Immature natural killer cell (primary cell): ENCODE measurements around the gene CD84. TPM values are rescaled to one million over a fixed set of nuclear protein-coding genes. Genes with fewer than 3 reads are reported as not detected.
"Not testable (repeated sequence)": the region's sequence is repeated elsewhere in the genome, so short reads cannot be mapped to it uniquely, and the experiment has no call there.

Source experiments
- DNase-seq, 3 donors: peaks; one replicate each; pipeline ENCODE4 v3.0.0; 2022; ENCODE audit warnings: mixed read lengths in 1 of 3
- H3K27ac Mint-ChIP-seq, 6 donors: one replicate each; pipeline ENCODE4 v1.8.0; 2020; ENCODE audit warnings: mixed read lengths in 6 of 6, mild to moderate bottlenecking in 5 of 6, inconsistent platforms in 4 of 6, moderate library complexity in 3 of 6
- H3K27me3 Mint-ChIP-seq, 3 donors: one replicate each; pipeline ENCODE4 v1.8.0; 2020 to 2021; ENCODE audit warnings: low read depth in 3 of 3, mild to moderate bottlenecking in 3 of 3, mixed read lengths in 3 of 3, moderate library complexity in 3 of 3, inconsistent platforms in 1 of 3
- H3K36me3 Mint-ChIP-seq, 3 donors: one replicate each; pipeline ENCODE4 v1.8.0; 2020; ENCODE audit warnings: mixed read lengths in 3 of 3, inconsistent platforms in 2 of 3, mild to moderate bottlenecking in 2 of 3
- H3K4me1 Mint-ChIP-seq, 2 donors: one replicate each; pipeline ENCODE4 v1.8.0; 2020; ENCODE audit warnings: inconsistent platforms in 2 of 2, mild to moderate bottlenecking in 2 of 2, mixed read lengths in 2 of 2, moderate library complexity in 1 of 2
- H3K4me3 Mint-ChIP-seq, 5 donors: one replicate each; pipeline ENCODE4 v1.8.0; 2020; ENCODE audit warnings: mild to moderate bottlenecking in 5 of 5, mixed read lengths in 5 of 5, inconsistent platforms in 3 of 5, moderate library complexity in 3 of 5
- H3K9me3 Mint-ChIP-seq, 6 donors: one replicate each; pipeline ENCODE4 v1.8.0; 2020; ENCODE audit warnings: mild to moderate bottlenecking in 6 of 6, mixed read lengths in 6 of 6, inconsistent platforms in 4 of 6, moderate library complexity in 3 of 6
- polyA plus RNA-seq, 3 donors: library from polyadenylated mRNA; unstranded; fragments of 300-500 nt; fragmentation: Illumina TruSeq; gene quantifications; one replicate each; pipeline ENCODE4 v1.2.3, GENCODE V29; 2021

CD84 gene
- polyA plus RNA-seq, 3 donors from 2014 or later = 2.1 to 3.9 (median 3.0) TPM

DNA sequence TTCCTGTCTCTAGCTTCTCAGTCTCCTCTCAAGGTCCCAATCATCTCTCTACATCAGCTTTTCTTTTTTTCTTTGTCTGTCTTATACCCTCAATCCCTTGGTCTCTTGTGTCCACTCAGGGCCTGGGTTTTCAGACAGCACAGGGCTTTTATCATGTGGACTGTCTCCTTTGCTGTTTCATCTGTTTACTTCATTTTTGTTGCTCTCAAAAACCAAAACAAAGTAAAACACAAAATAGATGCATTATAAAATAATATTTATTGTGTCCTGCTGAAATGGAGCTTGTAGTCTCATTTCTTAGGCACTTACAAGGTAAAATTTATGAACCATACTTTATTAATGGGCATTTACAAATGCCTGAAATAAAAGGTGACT, 38.5 kb downstream of the CD84 start:
- Mint-ChIP-seq H3K9me3 (peaks cover 0 to 9% (median 4%) of the 10 kb centered on the region in 6 donors), H3K27ac (peak overlapping the region; percentile 85 to 98 (median 94)), H3K27me3 (peaks cover 0 to 1% (median 0%) of the 10 kb centered on the region in 3 donors), H3K36me3 (peaks cover 0 to 8% (median 0%) of the 10 kb centered on the region in 3 donors), H3K4me3 (peak overlapping the region; percentile 67 to 79 (median 78)), H3K4me1 (peaks cover 54 to 62% of the 10 kb centered on the region in 2 donors)
- no peak for DNase-seq

GRCh38 chr1:160539990-160540858, 39.1 kb downstream of the CD84 start:
- peak overlapping the region; percentile 85 to 98 (median 94) for H3K27ac Mint-ChIP-seq
- H3K4me1 Mint-ChIP-seq = peaks cover 54 to 61% of the 10 kb centered on the region in 2 donors
- peak; percentile 66 to 74 (median 72) for DNase-seq
- peak overlapping the region; percentile 67 to 79 (median 78) for H3K4me3 Mint-ChIP-seq
- peaks cover 1 to 10% (median 1%) of the 10 kb centered on the region in 3 donors for H3K36me3 Mint-ChIP-seq
- peaks cover 0 to 1% (median 0%) of the 10 kb centered on the region in 3 donors for H3K27me3 Mint-ChIP-seq
- peaks cover 3 to 13% (median 7%) of the 10 kb centered on the region in 6 donors for H3K9me3 Mint-ChIP-seq

DNA sequence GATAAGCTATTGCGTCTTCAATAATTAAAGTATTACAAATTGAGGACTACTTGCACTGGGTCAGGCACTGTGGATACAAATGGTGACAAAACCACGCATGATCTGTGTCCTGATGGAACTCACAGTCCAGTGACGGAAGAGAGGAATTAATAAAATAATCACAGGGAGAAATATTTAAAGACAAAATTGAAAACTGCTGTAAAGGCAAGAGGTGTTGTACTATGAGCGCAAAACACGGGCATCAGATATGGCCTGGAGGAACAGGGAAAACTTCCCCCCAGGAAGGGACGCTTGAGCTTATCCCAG, 39.7 kb downstream of the CD84 start:
- peaks cover 0 to 1% (median 0%) of the 10 kb centered on the region in 3 donors for H3K27me3 Mint-ChIP-seq
- peaks cover 5 to 19% (median 12%) of the 10 kb centered on the region in 6 donors for H3K9me3 Mint-ChIP-seq
- no peak for DNase-seq
- H3K27ac Mint-ChIP-seq = peak overlapping the region; percentile 85 to 98 (median 94)
- H3K4me1 Mint-ChIP-seq = peaks cover 49 to 55% of the 10 kb centered on the region in 2 donors
- peak overlapping the region; percentile 67 to 79 (median 78) for H3K4me3 Mint-ChIP-seq
- peaks cover 4 to 10% (median 4%) of the 10 kb centered on the region in 3 donors for H3K36me3 Mint-ChIP-seq

GRCh38 chr1:160538985-160539651, 40.2 kb downstream of the CD84 start:
- no peak for DNase-seq
- peak overlapping the region; percentile 67 to 79 (median 78) for H3K4me3 Mint-ChIP-seq
- peaks cover 0 to 1% (median 0%) of the 10 kb centered on the region in 3 donors for H3K27me3 Mint-ChIP-seq
- H3K9me3 Mint-ChIP-seq = peaks cover 5 to 24% (median 15%) of the 10 kb centered on the region in 6 donors
- peak overlapping the region; percentile 85 to 98 (median 94) for H3K27ac Mint-ChIP-seq
- H3K4me1 Mint-ChIP-seq = peaks cover 44 to 51% of the 10 kb centered on the region in 2 donors
- peaks cover 4 to 9% (median 4%) of the 10 kb centered on the region in 3 donors for H3K36me3 Mint-ChIP-seq

- Mint-ChIP-seq H3K36me3 (peaks cover 4 to 9% (median 4%) of the 10 kb centered on the region in 3 donors), H3K4me3 (no peak overlapping the region), H3K27ac (peak overlapping the region in 2 of 6 donors; percentile 85 to 91), H3K9me3 (peaks cover 5 to 29% (median 17%) of the 10 kb centered on the region in 6 donors), H3K4me1 (peaks cover 38 to 46% of the 10 kb centered on the region in 2 donors), H3K27me3 (no peaks in the 10 kb centered on the region)
- DNase-seq = no peak
These were observed 41.3 kb downstream of the CD84 start for GRCh38 chr1:160537714-160538665.

- Mint-ChIP-seq H3K4me3 (no peak overlapping the region), H3K9me3 (peaks cover 5 to 29% (median 17%) of the 10 kb centered on the region in 6 donors), H3K27ac (no peak overlapping the region), H3K4me1 (peaks cover 18 to 27% of the 10 kb centered on the region in 2 donors), H3K27me3 (no peaks in the 10 kb centered on the region), H3K36me3 (peaks cover 4 to 9% (median 4%) of the 10 kb centered on the region in 3 donors)
- DNase-seq = no peak
These were observed 44.3 kb downstream of the CD84 start for GRCh38 chr1:160534823-160535605.

DNA sequence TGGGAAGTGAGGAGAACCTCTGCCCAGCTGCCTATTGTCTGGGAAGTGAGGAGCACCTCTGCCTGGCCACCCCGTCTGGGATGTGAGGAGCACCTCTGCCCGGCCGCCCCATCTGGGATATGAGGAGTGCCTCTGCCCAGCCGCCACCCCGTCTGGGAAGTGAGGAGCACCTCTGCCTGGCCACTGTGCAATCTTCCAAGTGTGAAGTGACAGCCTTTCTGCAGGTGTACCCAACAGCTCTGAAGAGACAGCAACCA, 46.8 kb downstream of the CD84 start:
- peaks cover 5 to 29% (median 17%) of the 10 kb centered on the region in 6 donors for H3K9me3 Mint-ChIP-seq
- not testable (repeated sequence) for H3K27me3 Mint-ChIP-seq, H3K36me3 Mint-ChIP-seq, H3K27ac Mint-ChIP-seq, H3K4me3 Mint-ChIP-seq, DNase-seq
- H3K4me1 Mint-ChIP-seq = peaks cover 13 to 22% of the 10 kb centered on the region in 2 donors

GRCh38 chr1:160531809-160532556, 47.3 kb downstream of the CD84 start:
- Mint-ChIP-seq H3K4me1 (peaks cover 15 to 22% of the 10 kb centered on the region in 2 donors), H3K9me3 (peaks cover 5 to 29% (median 17%) of the 10 kb centered on the region in 6 donors), H3K36me3 (peaks cover 4 to 12% (median 7%) of the 10 kb centered on the region in 3 donors)
- H3K27ac Mint-ChIP-seq, H3K27me3 Mint-ChIP-seq, DNase-seq, H3K4me3 Mint-ChIP-seq: not testable (repeated sequence)

- Mint-ChIP-seq H3K27ac (peak overlapping the region in 1 of 6 donors; percentile 39), H3K4me1 (peaks cover 17 to 19% of the 10 kb centered on the region in 2 donors), H3K4me3 (peak overlapping the region in 1 of 5 donors; percentile 26)
- not testable (repeated sequence) for H3K36me3 Mint-ChIP-seq, H3K9me3 Mint-ChIP-seq, DNase-seq, H3K27me3 Mint-ChIP-seq
These were observed 49.8 kb downstream of the CD84 start for GRCh38 chr1:160529401-160529952.

DNA sequence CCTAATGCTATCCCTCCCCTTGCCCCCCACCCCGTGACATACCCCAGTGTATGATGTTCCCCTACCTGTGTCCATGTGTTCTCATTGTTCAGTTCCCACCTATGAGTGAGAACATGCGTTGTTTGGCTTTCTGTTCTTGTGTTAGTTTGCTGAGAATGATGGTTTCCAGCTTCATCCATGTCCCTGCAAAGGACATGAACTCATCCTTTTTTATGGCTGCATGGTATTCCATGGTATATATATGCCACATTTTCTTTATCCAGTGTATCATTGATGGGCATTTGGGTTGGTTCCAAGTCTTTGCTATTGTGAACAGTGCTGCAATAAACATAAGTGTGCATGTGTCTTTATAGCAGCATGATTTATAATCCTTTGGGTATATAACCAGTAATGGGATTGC, 55.5 kb downstream of the CD84 start:
- Mint-ChIP-seq H3K27ac (peak overlapping the region; percentile 47 to 89 (median 76)), H3K4me1 (peaks cover 57% of the 10 kb centered on the region in 2 donors), H3K4me3 (peak overlapping the region; percentile 15 to 76 (median 73))
- not testable (repeated sequence) for H3K36me3 Mint-ChIP-seq, H3K9me3 Mint-ChIP-seq, DNase-seq, H3K27me3 Mint-ChIP-seq

DNA sequence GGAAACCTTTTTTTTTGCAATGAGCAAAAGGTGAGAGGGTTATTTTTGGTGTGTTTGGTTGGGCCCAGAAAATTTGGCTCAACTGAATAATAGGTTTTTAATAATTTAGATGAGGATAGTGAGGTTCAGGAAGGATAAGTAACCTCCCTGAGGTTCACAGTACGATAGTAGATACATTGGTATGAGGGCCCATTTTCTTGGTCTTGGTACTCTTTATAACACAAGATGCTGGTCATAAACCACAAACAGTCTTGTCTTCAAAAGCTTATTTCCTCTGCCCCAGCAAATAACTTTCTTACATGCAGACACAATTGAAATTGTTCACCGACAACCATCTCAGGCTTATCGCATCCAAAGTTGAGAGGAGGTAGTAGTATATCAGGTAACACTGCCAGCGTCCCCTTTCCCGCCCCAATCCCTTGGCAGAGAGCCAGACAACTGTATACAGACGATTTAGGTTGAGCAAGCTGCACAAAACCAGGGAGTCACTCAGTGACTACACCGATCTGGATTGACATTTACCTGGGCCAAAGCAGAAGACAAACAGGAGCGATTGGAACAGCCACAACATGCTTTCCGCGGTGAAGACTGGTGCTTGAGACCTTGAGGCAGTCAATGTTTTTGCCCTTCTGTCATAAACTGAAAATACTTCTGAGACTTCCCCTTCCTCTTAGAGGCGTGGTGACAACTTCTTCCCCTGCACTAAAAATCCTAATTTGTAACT, 56.5 kb downstream of the CD84 start, which contains the start of gene SLAMF6:
TSS of gene SLAMF6 (minus strand) at position 634 of the 724 bp plus-strand sequence. CDS start at position 571, 63 bp downstream.
- Mint-ChIP-seq H3K4me1 (peaks cover 67% of the 10 kb centered on the region in 2 donors), H3K9me3 (no peaks in the 10 kb centered on the region), H3K27ac (peak within 1 kb of the TSS; percentile 92 to 98 (median 96)), H3K36me3 (peaks cover 5 to 14% (median 8%) of the 10 kb centered on the region in 3 donors), H3K4me3 (peak within 1 kb of the TSS; percentile 95 to 98 (median 97)), H3K27me3 (peaks cover 0 to 5% (median 2%) of the 10 kb centered on the region in 3 donors)
- DNase-seq = peak; percentile 41 to 58 (median 42)
